ENCODE data around the gene GET4.

DNA sequence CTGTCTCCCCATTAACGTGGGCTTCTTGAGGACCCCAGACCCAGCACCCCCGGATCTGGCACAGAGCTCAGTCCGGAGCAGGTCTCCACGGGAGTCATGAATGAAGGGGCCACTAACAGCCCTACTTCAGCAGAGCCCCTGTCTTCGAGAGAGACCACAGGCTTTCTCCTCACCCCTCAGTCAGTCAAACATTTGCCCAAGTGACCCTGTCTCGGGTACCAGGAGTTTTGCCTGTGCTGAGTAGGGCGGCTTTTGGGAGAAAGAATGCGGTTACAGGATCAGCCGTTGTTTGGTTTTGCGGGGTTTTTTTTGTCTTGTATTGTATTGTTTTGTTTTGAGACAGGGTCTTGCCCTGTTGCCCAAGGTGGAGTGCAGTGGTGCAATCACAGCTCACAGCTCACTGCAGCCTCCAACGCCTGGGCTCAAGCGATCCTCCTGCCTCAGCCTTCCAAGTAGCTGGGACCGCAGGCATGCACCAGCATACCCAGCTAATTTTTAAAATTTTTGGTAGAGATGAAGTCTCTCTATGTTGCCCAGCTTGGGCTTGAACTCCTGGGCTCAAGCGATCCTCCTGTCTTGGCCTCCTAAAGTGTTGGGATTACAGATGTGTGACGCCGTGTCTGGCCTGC is 61.6 kb downstream of the GET4 start:
- no peak for TF ChIP-seq JUN (IDR thresholded peaks at IDR 0.05; ENCODE audit: low read depth, low read length)
- TF ChIP-seq POLR2AphosphoS5 (IDR thresholded peaks at IDR 0.05; ENCODE audit: low read depth, low read length) = no peak
- TF ChIP-seq EP300 (IDR thresholded peaks at IDR 0.05; ENCODE audit: borderline replicate concordance in 1 of 2, low read depth in 2 of 2, low read length in 2 of 2) = no peak

Measured in H1 (cell line).